ENCODE measurements around the gene SLC9A7. TPM values are rescaled to one million over a fixed set of nuclear protein-coding genes. Genes with fewer than 3 reads are reported as not detected.

Gene SLC9A7
- total and polyA plus RNA-seq, 2 of the 13 experiments (the other 11 are each of a cell fraction or from before 2014, with no cell fraction given), result 5.8 to 7.2 TPM

DNA sequence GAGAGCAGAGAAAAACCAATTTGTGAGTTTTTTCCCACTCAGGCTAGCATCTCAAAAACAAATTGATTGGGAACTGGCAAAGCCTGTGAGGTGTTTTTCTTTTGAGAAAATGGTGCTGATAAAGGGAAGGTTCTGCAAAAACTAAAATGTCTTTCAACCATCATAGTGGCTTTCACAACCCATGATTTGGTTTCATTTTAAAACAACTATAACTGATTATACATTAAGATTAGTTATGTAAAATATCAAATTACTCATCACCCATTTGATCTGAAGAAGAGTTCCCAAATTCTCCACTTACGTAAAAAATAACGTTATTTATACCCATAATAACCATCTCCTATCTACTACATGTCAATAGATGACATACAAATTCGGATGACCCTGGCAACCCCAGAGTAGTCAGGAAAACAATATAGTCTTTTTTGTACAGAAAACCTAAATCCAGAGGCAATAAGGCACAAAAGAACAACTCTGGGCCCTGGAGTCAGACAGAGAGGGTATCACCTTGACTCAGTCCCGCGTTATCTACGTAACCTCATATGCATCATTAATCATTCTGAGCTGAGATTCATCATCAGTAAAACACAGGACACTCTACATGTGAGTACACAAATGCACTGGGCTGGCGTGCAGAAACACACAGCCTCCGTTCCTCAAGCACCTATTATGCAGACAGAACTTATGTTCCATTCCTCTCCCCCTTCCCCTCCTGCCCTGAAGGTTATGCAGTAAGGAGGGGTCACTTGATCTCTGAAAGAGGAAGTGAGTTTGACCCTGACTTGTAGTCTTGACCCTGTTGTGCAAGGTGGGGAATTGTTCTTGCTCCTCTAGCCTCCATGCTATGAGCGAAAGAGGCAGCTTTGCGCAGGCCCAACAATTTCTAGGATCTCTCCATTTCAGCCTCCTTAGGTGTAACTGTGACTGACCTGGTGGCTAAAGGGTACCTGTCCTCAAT, 82.2 kb downstream of the SLC9A7 start (continued):
- TF ChIP-seq FOXA1 (IDR thresholded peaks at IDR 0.05), result no peak
- TF ChIP-seq FOXA1 (CRISPR knock-in tag; IDR thresholded peaks at IDR 0.05), result no peak
- TF ChIP-seq, protein P1, sequence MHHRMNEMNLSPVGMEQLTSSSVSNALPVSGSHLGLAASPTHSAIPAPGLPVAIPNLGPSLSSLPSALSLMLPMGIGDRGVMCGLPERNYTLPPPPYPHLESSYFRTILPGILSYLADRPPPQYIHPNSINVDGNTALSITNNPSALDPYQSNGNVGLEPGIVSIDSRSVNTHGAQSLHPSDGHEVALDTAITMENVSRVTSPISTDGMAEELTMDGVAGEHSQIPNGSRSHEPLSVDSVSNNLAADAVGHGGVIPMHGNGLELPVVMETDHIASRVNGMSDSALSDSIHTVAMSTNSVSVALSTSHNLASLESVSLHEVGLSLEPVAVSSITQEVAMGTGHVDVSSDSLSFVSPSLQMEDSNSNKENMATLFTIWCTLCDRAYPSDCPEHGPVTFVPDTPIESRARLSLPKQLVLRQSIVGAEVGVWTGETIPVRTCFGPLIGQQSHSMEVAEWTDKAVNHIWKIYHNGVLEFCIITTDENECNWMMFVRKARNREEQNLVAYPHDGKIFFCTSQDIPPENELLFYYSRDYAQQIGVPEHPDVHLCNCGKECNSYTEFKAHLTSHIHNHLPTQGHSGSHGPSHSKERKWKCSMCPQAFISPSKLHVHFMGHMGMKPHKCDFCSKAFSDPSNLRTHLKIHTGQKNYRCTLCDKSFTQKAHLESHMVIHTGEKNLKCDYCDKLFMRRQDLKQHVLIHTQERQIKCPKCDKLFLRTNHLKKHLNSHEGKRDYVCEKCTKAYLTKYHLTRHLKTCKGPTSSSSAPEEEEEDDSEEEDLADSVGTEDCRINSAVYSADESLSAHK (CRISPR knock-in tag; IDR thresholded peaks at IDR 0.05; ENCODE audit: borderline replicate concordance), result no peak

DNA sequence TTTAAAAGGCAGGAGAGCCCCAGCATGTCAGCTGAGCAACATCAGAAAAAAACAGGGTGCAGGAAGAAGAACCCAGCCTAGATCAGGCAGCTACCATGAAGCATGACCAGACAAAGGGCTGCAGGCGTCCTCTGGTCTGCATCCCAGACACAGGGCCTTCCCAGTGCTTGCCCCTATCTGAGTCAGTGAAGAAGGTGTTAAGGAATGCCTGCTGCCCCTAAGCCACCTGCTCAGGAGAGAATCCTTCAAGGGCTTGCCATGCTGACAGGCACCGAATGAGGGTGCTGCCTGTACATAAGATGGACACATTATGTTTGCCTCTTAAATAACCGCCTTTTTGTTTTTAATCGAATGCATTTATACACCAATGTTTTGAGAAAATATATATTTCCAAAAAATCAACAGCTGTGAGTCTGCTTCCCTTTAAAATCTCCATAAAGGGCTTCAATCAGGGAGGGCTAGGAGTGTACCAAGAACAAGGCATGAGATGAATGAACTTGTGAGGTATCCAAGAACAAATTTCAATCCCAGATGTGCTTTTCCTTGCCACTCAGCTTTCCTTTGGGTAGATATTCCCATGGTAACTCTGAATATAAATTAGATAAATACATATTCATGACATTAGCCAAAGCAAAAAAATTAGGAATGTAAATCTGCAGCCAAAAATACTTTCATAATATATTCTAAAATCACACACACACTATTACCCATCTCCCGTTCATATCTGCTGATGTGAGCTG, 85.1 kb downstream of the SLC9A7 start:
- H3K79me2 ChIP-seq (ENCODE audit: insufficient read depth, low read length), result no peaks in the 10 kb centered on the region
- CTCF ChIA-PET (ENCODE audit: low intra/inter-chr PET ratio, low total read pairs), result no interaction called here
- no peaks in the 10 kb centered on the region for H4K20me1 ChIP-seq (ENCODE audit: insufficient read depth, low read length)
- H2AFZ ChIP-seq (ENCODE audit: low read length), result no peak overlapping the region
- H3K27me3 ChIP-seq (ENCODE audit: control insufficient read depth in 1 of 2, insufficient read depth in 2 of 2, low read length in 2 of 2), result no peaks in the 10 kb centered on the region
- whole genome bisulfite sequencing (ENCODE audit: low lambda C conversion rate), result 91% methylated on average over 5 of the region's 5 CpGs
- H3K9me3 ChIP-seq (ENCODE audit: low read length), result no peaks in the 10 kb centered on the region
- DNase-seq (ENCODE audit: low spot score) (no peak), FAIRE-seq (no peak), ATAC-seq (no peak)
- no peak overlapping the region for H3K27ac ChIP-seq (ENCODE audit: extremely low read length, insufficient read depth, low read length)
- no peaks in the 10 kb centered on the region for H3K4me1 ChIP-seq (ENCODE audit: insufficient read depth, low read length)
- POLR2A ChIA-PET, result no interaction called here
- in situ Hi-C loops (cut with HindIII; ENCODE audit: extremely low pct_ligation_motif_present, low pct_unique_long_range_greater_than_20kb), result no loop called here
- no peak overlapping the region for H3K9ac ChIP-seq (ENCODE audit: insufficient read depth, low read depth, low read length)
- peaks cover 0 to 8% of the 10 kb centered on the region in 2 experiments; a peak in 1 of 5 replicates for H3K36me3 ChIP-seq (replicated peaks in 1 of 2; ENCODE audit: control insufficient read depth in 1 of 2, insufficient read depth in 2 of 2, low read length in 2 of 2)
- H3K4me3 ChIP-seq (replicated peaks in 1 of 3; ENCODE audit: insufficient read depth in 1 of 3, low read depth in 2 of 3, low read length in 3 of 3), result no peak overlapping the region
- no TSS peak for BruUV-seq (replicated peaks)
- intact Hi-C loops (cut with micrococcal nuclease; ENCODE audit: unreplicated experiment), result no loop called here
- no peak overlapping the region for H3K4me2 ChIP-seq (ENCODE audit: low read depth, low read length)
- no peak for TF ChIP-seq SRSF4 (IDR thresholded peaks at IDR 0.05; ENCODE audit: low read depth, low read length, poor library complexity, severe bottlenecking)
- TF ChIP-seq, protein P2, sequence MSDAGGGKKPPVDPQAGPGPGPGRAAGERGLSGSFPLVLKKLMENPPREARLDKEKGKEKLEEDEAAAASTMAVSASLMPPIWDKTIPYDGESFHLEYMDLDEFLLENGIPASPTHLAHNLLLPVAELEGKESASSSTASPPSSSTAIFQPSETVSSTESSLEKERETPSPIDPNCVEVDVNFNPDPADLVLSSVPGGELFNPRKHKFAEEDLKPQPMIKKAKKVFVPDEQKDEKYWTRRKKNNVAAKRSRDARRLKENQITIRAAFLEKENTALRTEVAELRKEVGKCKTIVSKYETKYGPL (CRISPR knock-in tag; IDR thresholded peaks at IDR 0.05), result no peak
- TF ChIP-seq, protein P3, sequence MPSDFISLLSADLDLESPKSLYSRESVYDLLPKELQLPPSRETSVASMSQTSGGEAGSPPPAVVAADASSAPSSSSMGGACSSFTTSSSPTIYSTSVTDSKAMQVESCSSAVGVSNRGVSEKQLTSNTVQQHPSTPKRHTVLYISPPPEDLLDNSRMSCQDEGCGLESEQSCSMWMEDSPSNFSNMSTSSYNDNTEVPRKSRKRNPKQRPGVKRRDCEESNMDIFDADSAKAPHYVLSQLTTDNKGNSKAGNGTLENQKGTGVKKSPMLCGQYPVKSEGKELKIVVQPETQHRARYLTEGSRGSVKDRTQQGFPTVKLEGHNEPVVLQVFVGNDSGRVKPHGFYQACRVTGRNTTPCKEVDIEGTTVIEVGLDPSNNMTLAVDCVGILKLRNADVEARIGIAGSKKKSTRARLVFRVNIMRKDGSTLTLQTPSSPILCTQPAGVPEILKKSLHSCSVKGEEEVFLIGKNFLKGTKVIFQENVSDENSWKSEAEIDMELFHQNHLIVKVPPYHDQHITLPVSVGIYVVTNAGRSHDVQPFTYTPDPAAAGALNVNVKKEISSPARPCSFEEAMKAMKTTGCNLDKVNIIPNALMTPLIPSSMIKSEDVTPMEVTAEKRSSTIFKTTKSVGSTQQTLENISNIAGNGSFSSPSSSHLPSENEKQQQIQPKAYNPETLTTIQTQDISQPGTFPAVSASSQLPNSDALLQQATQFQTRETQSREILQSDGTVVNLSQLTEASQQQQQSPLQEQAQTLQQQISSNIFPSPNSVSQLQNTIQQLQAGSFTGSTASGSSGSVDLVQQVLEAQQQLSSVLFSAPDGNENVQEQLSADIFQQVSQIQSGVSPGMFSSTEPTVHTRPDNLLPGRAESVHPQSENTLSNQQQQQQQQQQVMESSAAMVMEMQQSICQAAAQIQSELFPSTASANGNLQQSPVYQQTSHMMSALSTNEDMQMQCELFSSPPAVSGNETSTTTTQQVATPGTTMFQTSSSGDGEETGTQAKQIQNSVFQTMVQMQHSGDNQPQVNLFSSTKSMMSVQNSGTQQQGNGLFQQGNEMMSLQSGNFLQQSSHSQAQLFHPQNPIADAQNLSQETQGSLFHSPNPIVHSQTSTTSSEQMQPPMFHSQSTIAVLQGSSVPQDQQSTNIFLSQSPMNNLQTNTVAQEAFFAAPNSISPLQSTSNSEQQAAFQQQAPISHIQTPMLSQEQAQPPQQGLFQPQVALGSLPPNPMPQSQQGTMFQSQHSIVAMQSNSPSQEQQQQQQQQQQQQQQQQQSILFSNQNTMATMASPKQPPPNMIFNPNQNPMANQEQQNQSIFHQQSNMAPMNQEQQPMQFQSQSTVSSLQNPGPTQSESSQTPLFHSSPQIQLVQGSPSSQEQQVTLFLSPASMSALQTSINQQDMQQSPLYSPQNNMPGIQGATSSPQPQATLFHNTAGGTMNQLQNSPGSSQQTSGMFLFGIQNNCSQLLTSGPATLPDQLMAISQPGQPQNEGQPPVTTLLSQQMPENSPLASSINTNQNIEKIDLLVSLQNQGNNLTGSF (CRISPR knock-in tag; IDR thresholded peaks at IDR 0.05), result no peak
- no peak for TF ChIP-seq KDM2A (CRISPR knock-in tag; IDR thresholded peaks at IDR 0.05; ENCODE audit: borderline replicate concordance, low read depth)
- no peak for TF ChIP-seq NFRKB (IDR thresholded peaks at IDR 0.05)
- no peak for TF ChIP-seq RBM39 (IDR thresholded peaks at IDR 0.05; ENCODE audit: low read depth, low read length, poor library complexity, severe bottlenecking)

All from HepG2 (cell line).